K562 (cell line): ENCODE results near the gene SEMA3G. TPM values are rescaled to one million over a fixed set of nuclear protein-coding genes. Genes with fewer than 3 reads are reported as not detected.

Experiments
- CXXC5 ChIP-seq: fragments of 250-450 bp; sonication (Bioruptor Pico); IDR thresholded peaks from 2 replicates; pipeline ENCODE4 v1.8.0; 2022; ENCODE audit warnings: inconsistent platforms, mild to moderate bottlenecking, moderate library complexity
- DACH1 ChIP-seq: fragments of 450-650 bp; IDR thresholded peaks from 2 replicates; pipeline ENCODE4 v1.6.1; 2018; ENCODE audit not compliant: partially characterized antibody
- NCOA2 ChIP-seq, 2 experiments: fragments of 450-650 bp; IDR thresholded peaks; 2 replicates each; pipeline ENCODE4 v1.6.1; 2018; ENCODE audit warnings: mild to moderate bottlenecking in 2 of 2, moderate library complexity in 1 of 2; ENCODE audit not compliant: partially characterized antibody in 2 of 2
- NCOA4 ChIP-seq: fragments of 450-650 bp; IDR thresholded peaks from 2 replicates; pipeline ENCODE4 v1.6.1; 2018; ENCODE audit warnings: mild to moderate bottlenecking; ENCODE audit not compliant: partially characterized antibody
- SMARCA5 ChIP-seq: fragments of 450-650 bp; IDR thresholded peaks from 2 replicates; pipeline ENCODE4 v1.6.1; 2016
- SP1 ChIP-seq: sonication (generic); formaldehyde crosslinking; IDR thresholded peaks from 2 replicates; pipeline ENCODE4 v1.8.1; 2022; ENCODE audit warnings: mild to moderate bottlenecking, missing genetic modification reagents
- SREBF1 ChIP-seq: fragments of 150-350 bp; IDR thresholded peaks from 2 replicates; pipeline ENCODE4 v1.6.1; 2014; ENCODE audit warnings: antibody characterized with exemption, low read depth, low read length, borderline replicate concordance
- TCF3 ChIP-seq: sonication (generic); formaldehyde crosslinking; IDR thresholded peaks from 2 replicates; pipeline ENCODE4 v1.4.0; 2020; ENCODE audit warnings: mild to moderate bottlenecking, missing genetic modification reagents
- ZNF175 ChIP-seq: fragments of 200-800 bp; sonication (Bioruptor generic); IDR thresholded peaks from 2 replicates; pipeline ENCODE4 v1.6.1; 2016; ENCODE audit warnings: low read depth, mild to moderate bottlenecking, missing genetic modification characterization, missing compliant biosample characterization
- ZNF589 ChIP-seq: fragments of 200-800 bp; sonication (Bioruptor generic); IDR thresholded peaks from 2 replicates; pipeline ENCODE4 v1.6.1; 2016; ENCODE audit warnings: low read depth, missing genetic modification characterization, missing compliant biosample characterization
- polyA plus RNA-seq, 8 experiments: library from polyadenylated mRNA; depleted of rRNA in 4 of 8; stranded (reverse) in 5 of 8; unstranded in 3 of 8; fragments of >200 nt; fragmentation: Nextera tagmentation in 2 of 8; fragmentation: Illumina TruSeq in 1 of 8; extraction: Ambion mirVana in 2 of 8; extraction: Trizol in 1 of 8; gene quantifications; 2 replicates each; pipeline versions ENCODE4 v1.2.1 to v1.2.3, GENCODE V29; 2011 to 2014; ENCODE audit warnings: inconsistent platforms in 1 of 8, missing spikeins in 1 of 8
- total RNA-seq, 7 experiments: library from RNA; depleted of rRNA in 6 of 7; stranded (reverse); fragments of >200 nt in 6 of 7; fragmentation: Illumina TruSeq in 2 of 7; extraction: Trizol in 2 of 7; gene quantifications; 2 replicates each; pipeline versions ENCODE4 v1.2.1 to v1.2.3, GENCODE V29; 2011 to 2021; ENCODE audit warnings: low replicate concordance in 1 of 7
- TF ChIP-seq, protein P1 (sequence below): fragments of 250-450 bp; sonication (Bioruptor Pico); IDR thresholded peaks from 2 replicates; pipeline ENCODE4 v1.6.1; 2021; ENCODE audit warnings: mild to moderate bottlenecking
- TF ChIP-seq, protein P2 (sequence below): fragments of 450-650 bp; formaldehyde crosslinking; IDR thresholded peaks from 2 replicates; pipeline ENCODE4 v1.4.0; 2022; ENCODE audit warnings: mild to moderate bottlenecking, moderate library complexity
- TF ChIP-seq, protein P3 (sequence below): sonication (generic); formaldehyde crosslinking; IDR thresholded peaks from 2 replicates; pipeline ENCODE4 v1.8.0; 2022; ENCODE audit warnings: mild to moderate bottlenecking, missing genetic modification reagents, borderline replicate concordance
- TF ChIP-seq, protein P4 (sequence below), 2 experiments: IDR thresholded peaks; 2 replicates each; pipeline ENCODE4 v1.6.1; 2011; ENCODE audit warnings: borderline replicate concordance in 1 of 2, control low read depth in 1 of 2, low read depth in 1 of 2, low read length in 1 of 2, mild to moderate bottlenecking in 1 of 2, mixed read lengths in 1 of 2, moderate library complexity in 1 of 2; ENCODE audit not compliant: insufficient read depth in 1 of 2, insufficient read length in 1 of 2, poor library complexity in 1 of 2, severe bottlenecking in 1 of 2; ENCODE audit errors: extremely low read depth in 1 of 2
- TF ChIP-seq, protein P5 (sequence below): sonication (generic); formaldehyde crosslinking; IDR thresholded peaks from 2 replicates; pipeline ENCODE4 v1.8.1; 2023; ENCODE audit warnings: mild to moderate bottlenecking, missing genetic modification reagents
- TF ChIP-seq, protein P6 (sequence below): fragments of 450-650 bp; formaldehyde crosslinking; IDR thresholded peaks from 2 replicates; pipeline ENCODE4 v1.4.0; 2020; ENCODE audit warnings: mild to moderate bottlenecking, mixed read lengths

SEMA3G gene
- total and polyA plus RNA-seq, 9 of the 15 experiments (the other 6 are each of a cell fraction or from before 2014, with no cell fraction given), result 0.04 to 0.07 (median 0.05) TPM; not detected in 6

DNA sequence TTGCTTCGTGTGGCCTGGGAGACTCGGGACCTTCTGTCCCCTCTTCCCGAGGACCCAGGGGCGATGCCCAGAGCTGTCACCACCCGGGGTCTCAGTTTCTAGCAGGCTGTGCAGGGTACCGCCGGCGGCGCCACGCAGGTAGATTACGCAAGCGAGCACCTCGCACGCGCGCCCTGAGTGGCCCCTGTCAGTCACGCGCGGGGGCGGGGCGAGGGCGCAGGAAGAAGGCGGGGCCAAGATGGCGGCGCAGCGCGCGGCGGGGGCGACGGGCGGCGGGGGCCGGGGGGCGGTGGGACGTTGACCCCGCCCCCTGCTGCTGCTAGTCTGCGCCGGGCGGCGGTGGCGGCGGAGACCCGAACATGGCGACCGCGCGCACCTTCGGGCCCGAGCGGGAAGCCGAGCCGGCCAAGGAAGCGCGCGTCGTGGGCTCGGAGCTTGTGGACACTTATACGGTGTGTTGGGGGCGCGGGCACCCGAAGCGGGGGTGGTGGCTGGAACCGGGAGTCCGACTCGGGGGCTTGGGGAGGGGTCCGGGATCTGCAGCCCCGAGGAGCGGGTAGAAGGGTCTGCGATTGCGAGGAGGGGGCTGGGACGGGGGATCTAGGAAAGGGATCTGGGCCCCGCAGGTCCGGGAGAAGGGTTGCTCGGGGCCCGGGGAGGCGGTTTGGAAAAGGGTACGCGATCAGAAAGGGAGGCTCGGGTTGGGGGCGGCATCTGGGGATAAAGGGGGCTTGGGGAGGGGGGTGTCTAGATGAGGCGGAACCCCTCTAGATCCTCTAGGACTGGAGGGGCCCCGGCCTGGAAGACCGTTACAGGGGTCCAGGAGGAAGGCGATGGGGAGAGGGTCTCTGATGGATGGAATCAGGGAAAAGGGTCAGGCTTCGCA, 10.6 kb upstream of the SEMA3G start, which contains the start of gene NISCH (continued):
- no peak for TF ChIP-seq SREBF1
- TF ChIP-seq, protein P1, sequence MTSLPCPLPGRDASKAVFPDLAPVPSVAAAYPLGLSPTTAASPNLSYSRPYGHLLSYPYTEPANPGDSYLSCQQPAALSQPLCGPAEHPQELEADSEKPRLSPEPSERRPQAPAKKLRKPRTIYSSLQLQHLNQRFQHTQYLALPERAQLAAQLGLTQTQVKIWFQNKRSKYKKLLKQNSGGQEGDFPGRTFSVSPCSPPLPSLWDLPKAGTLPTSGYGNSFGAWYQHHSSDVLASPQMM (CRISPR knock-in tag), result no peak
- TF ChIP-seq, protein P2, sequence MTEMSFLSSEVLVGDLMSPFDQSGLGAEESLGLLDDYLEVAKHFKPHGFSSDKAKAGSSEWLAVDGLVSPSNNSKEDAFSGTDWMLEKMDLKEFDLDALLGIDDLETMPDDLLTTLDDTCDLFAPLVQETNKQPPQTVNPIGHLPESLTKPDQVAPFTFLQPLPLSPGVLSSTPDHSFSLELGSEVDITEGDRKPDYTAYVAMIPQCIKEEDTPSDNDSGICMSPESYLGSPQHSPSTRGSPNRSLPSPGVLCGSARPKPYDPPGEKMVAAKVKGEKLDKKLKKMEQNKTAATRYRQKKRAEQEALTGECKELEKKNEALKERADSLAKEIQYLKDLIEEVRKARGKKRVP (CRISPR knock-in tag), result no peak
- no peak for TF ChIP-seq NCOA4
- peak; percentile 77 for TF ChIP-seq CXXC5 (CRISPR knock-in tag)
- TF ChIP-seq SMARCA5, result no peak
- TF ChIP-seq ZNF589 (CRISPR knock-in tag), result no peak
- no peak for TF ChIP-seq NCOA2 (IDR thresholded peaks at IDR 0.05; ENCODE audit: partially characterized antibody in 2 of 2)
- TF ChIP-seq, protein P3, sequence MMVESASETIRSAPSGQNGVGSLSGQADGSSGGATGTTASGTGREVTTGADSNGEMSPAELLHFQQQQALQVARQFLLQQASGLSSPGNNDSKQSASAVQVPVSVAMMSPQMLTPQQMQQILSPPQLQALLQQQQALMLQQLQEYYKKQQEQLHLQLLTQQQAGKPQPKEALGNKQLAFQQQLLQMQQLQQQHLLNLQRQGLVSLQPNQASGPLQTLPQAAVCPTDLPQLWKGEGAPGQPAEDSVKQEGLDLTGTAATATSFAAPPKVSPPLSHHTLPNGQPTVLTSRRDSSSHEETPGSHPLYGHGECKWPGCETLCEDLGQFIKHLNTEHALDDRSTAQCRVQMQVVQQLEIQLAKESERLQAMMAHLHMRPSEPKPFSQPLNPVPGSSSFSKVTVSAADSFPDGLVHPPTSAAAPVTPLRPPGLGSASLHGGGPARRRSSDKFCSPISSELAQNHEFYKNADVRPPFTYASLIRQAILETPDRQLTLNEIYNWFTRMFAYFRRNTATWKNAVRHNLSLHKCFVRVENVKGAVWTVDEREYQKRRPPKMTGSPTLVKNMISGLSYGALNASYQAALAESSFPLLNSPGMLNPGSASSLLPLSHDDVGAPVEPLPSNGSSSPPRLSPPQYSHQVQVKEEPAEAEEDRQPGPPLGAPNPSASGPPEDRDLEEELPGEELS, result no peak
- TF ChIP-seq, protein P4, sequence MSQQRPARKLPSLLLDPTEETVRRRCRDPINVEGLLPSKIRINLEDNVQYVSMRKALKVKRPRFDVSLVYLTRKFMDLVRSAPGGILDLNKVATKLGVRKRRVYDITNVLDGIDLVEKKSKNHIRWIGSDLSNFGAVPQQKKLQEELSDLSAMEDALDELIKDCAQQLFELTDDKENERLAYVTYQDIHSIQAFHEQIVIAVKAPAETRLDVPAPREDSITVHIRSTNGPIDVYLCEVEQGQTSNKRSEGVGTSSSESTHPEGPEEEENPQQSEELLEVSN (IDR thresholded peaks at IDR 0.05; ENCODE audit: borderline replicate concordance in 1 of 2, extremely low read depth in 1 of 2, insufficient read depth in 1 of 2, insufficient read length in 1 of 2, low read depth in 1 of 2, low read length in 1 of 2, poor library complexity in 1 of 2, severe bottlenecking in 1 of 2), result peak; percentile 17 to 49
- TF ChIP-seq DACH1, result peak; percentile 39
- no peak for TF ChIP-seq TCF3 (CRISPR knock-in tag)
- TF ChIP-seq, protein P5, sequence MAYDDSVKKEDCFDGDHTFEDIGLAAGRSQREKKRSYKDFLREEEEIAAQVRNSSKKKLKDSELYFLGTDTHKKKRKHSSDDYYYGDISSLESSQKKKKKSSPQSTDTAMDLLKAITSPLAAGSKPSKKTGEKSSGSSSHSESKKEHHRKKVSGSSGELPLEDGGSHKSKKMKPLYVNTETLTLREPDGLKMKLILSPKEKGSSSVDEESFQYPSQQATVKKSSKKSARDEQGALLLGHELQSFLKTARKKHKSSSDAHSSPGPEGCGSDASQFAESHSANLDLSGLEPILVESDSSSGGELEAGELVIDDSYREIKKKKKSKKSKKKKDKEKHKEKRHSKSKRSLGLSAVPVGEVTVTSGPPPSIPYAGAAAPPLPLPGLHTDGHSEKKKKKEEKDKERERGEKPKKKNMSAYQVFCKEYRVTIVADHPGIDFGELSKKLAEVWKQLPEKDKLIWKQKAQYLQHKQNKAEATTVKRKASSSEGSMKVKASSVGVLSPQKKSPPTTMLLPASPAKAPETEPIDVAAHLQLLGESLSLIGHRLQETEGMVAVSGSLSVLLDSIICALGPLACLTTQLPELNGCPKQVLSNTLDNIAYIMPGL (CRISPR knock-in tag), result no peak
- TF ChIP-seq ZNF175 (CRISPR knock-in tag), result no peak
- 0 out of 2 replicates have a peak, but pooled peaks have one; percentile 28 for TF ChIP-seq SP1
- TF ChIP-seq, protein P6, sequence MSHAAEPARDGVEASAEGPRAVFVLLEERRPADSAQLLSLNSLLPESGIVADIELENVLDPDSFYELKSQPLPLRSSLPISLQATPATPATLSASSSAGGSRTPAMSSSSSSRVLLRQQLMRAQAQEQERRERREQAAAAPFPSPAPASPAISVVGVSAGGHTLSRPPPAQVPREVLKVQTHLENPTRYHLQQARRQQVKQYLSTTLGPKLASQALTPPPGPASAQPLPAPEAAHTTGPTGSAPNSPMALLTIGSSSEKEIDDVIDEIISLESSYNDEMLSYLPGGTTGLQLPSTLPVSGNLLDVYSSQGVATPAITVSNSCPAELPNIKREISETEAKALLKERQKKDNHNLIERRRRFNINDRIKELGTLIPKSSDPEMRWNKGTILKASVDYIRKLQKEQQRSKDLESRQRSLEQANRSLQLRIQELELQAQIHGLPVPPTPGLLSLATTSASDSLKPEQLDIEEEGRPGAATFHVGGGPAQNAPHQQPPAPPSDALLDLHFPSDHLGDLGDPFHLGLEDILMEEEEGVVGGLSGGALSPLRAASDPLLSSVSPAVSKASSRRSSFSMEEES (CRISPR knock-in tag), result no peak
